ENCODE measurements around the gene COL7A1. TPM values are rescaled to one million over a fixed set of nuclear protein-coding genes. Genes with fewer than 3 reads are reported as not detected.

Gene COL7A1
- total RNA-seq, 1 experiment from 2014 or later: 5.2 TPM

- Histone ChIP-seq H3K36me3 (ENCODE audit: control insufficient read depth, insufficient read depth, low read length) (peaks cover 2% of the 10 kb centered on the region), H3K4me1 (peaks cover 12% of the 10 kb centered on the region), H3K9me3 (no peaks in the 10 kb centered on the region), H3K27me3 (replicated peaks; ENCODE audit: control insufficient read depth, insufficient read depth, low read length) (no peaks in the 10 kb centered on the region), H3K4me3 (ENCODE audit: low read depth, low read length) (no peak overlapping the region)
- Mint-ChIP-seq H3K36me3 (ENCODE audit: insufficient read depth, unreplicated experiment) (peaks cover 60% of the 10 kb centered on the region), H3K27ac (ENCODE audit: unreplicated experiment) (no peak overlapping the region), H3K4me3 (ENCODE audit: unreplicated experiment) (no peak overlapping the region), H3K27me3 (ENCODE audit: insufficient read depth, unreplicated experiment) (no peaks in the 10 kb centered on the region), H3K9me3 (ENCODE audit: unreplicated experiment) (no peaks in the 10 kb centered on the region), H3K4me1 (ENCODE audit: low read depth, unreplicated experiment) (peaks cover 7% of the 10 kb centered on the region)
- BruUV-seq (replicated peaks): no TSS peak
- TF ChIP-seq CTCF (IDR thresholded peaks at IDR 0.05; ENCODE audit: insufficient read depth in 1 of 2, low read depth in 1 of 2, low read length in 1 of 2, severe bottlenecking in 1 of 2, unreplicated experiment in 1 of 2): no peak
- intact Hi-C loops (cut with micrococcal nuclease; ENCODE audit: unreplicated experiment): no loop called here
- ChIA-PET POLR2A (no interaction called here), CTCF (no interaction called here)
- no peak for DNase-seq
Measured at GRCh38 chr3:48599077-48599501, 4.0 kb upstream of the COL7A1 start.

- BruUV-seq (replicated peaks): no TSS peak
- H3K4me3 ChIP-seq (ENCODE audit: low read depth, low read length): no peak overlapping the region
Measured at GRCh38 chr3:48598323-48599076, 3.4 kb upstream of the COL7A1 start.

GRCh38 chr3:48597408-48597800, 2.3 kb upstream of the COL7A1 start:
- TF ChIP-seq CTCF (IDR thresholded peaks at IDR 0.05; ENCODE audit: insufficient read depth in 1 of 2, low read depth in 1 of 2, low read length in 1 of 2, severe bottlenecking in 1 of 2, unreplicated experiment in 1 of 2): no peak
- Mint-ChIP-seq H3K36me3 (ENCODE audit: insufficient read depth, unreplicated experiment) (peaks cover 45% of the 10 kb centered on the region), H3K9me3 (ENCODE audit: unreplicated experiment) (no peaks in the 10 kb centered on the region), H3K27ac (ENCODE audit: unreplicated experiment) (peak overlapping the region; percentile 12), H3K4me3 (ENCODE audit: unreplicated experiment) (no peak overlapping the region), H3K27me3 (ENCODE audit: insufficient read depth, unreplicated experiment) (no peaks in the 10 kb centered on the region), H3K4me1 (ENCODE audit: low read depth, unreplicated experiment) (peaks cover 7% of the 10 kb centered on the region)
- Histone ChIP-seq H3K9me3 (no peaks in the 10 kb centered on the region), H3K4me1 (peaks cover 12% of the 10 kb centered on the region), H3K27me3 (replicated peaks; ENCODE audit: control insufficient read depth, insufficient read depth, low read length) (no peaks in the 10 kb centered on the region), H3K36me3 (ENCODE audit: control insufficient read depth, insufficient read depth, low read length) (no peaks in the 10 kb centered on the region; the same call in 1 of the 2 replicates), H3K4me3 (ENCODE audit: low read depth, low read length) (no peak overlapping the region)
- DNase-seq: no peak
- CTCF ChIA-PET: no interaction called here
- no TSS peak for BruUV-seq (replicated peaks)
- POLR2A ChIA-PET: interaction anchor here (1.7 kb wide), 1 partner anchor 151 kb away, joined by 3 read pairs; the partner anchor contains the start of gene ATRIP
- intact Hi-C loops (cut with micrococcal nuclease; ENCODE audit: unreplicated experiment): no loop called here

More at GRCh38 chr3:48598323-48599076, 3.4 kb upstream of the COL7A1 start:
- Histone ChIP-seq H3K4me1 (peaks cover 12% of the 10 kb centered on the region), H3K36me3 (ENCODE audit: control insufficient read depth, insufficient read depth, low read length) (peaks cover 2% of the 10 kb centered on the region), H3K9me3 (no peaks in the 10 kb centered on the region), H3K27me3 (replicated peaks; ENCODE audit: control insufficient read depth, insufficient read depth, low read length) (no peaks in the 10 kb centered on the region)
- TF ChIP-seq CTCF (IDR thresholded peaks at IDR 0.05; ENCODE audit: insufficient read depth in 1 of 2, low read depth in 1 of 2, low read length in 1 of 2, severe bottlenecking in 1 of 2, unreplicated experiment in 1 of 2): no peak
- no peaks in the 10 kb centered on the region for H3K9me3 Mint-ChIP-seq (ENCODE audit: unreplicated experiment)
- intact Hi-C loops (cut with micrococcal nuclease; ENCODE audit: unreplicated experiment): no loop called here
- no peaks in the 10 kb centered on the region for H3K27me3 Mint-ChIP-seq (ENCODE audit: insufficient read depth, unreplicated experiment)
- ChIA-PET CTCF (no interaction called here), POLR2A (interaction anchor here (1.7 kb wide), 1 partner anchor 152 kb away, joined by 3 read pairs; the partner anchor contains the start of gene ATRIP)
- H3K4me1 Mint-ChIP-seq (ENCODE audit: low read depth, unreplicated experiment): peaks cover 7% of the 10 kb centered on the region
- no peak overlapping the region for H3K4me3 Mint-ChIP-seq (ENCODE audit: unreplicated experiment)
- H3K27ac Mint-ChIP-seq (ENCODE audit: unreplicated experiment): no peak overlapping the region
- H3K36me3 Mint-ChIP-seq (ENCODE audit: insufficient read depth, unreplicated experiment): peaks cover 54% of the 10 kb centered on the region
- peak; percentile 41 to 65 for DNase-seq

All from Caco-2 (cell line).